Measurements from ENCODE around the gene ZPLD1.

ZPLD1 gene

DNA sequence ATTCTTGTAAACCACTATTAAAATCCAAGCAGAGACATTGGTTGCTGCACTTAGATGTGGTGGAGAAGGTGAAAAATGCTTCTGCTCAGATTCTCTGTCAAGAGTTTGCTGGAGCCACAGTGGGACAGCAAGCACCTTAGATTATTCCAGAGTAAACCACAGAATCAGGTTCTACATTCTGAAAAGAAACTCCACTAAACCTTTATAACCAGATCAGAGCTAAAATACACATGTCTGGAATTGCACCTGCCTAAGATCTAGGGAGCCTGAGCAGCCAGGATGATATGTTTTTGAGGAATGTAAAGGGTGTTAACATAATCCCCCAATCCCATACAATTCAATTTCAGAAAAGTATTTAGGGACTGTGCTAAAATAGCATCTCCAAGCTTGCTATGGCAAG lies at the start of gene ZPLD1:
ZPLD1 (plus strand) TSS at position 301 of the 400 bp plus-strand sequence. CDS start 3,473 bp downstream, outside the sequence.
- TF ChIP-seq, protein P1, sequence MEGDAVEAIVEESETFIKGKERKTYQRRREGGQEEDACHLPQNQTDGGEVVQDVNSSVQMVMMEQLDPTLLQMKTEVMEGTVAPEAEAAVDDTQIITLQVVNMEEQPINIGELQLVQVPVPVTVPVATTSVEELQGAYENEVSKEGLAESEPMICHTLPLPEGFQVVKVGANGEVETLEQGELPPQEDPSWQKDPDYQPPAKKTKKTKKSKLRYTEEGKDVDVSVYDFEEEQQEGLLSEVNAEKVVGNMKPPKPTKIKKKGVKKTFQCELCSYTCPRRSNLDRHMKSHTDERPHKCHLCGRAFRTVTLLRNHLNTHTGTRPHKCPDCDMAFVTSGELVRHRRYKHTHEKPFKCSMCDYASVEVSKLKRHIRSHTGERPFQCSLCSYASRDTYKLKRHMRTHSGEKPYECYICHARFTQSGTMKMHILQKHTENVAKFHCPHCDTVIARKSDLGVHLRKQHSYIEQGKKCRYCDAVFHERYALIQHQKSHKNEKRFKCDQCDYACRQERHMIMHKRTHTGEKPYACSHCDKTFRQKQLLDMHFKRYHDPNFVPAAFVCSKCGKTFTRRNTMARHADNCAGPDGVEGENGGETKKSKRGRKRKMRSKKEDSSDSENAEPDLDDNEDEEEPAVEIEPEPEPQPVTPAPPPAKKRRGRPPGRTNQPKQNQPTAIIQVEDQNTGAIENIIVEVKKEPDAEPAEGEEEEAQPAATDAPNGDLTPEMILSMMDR (conservative IDR thresholded peaks at IDR 0.05; ENCODE audit: low read depth, low read length) = no peak
- H3K4me3 ChIP-seq (IDR thresholded peaks at IDR 0.05; ENCODE audit: insufficient read depth, low read depth, low read length) = no peak within 1 kb of the TSS
- no peaks in the 10 kb centered on the region for H3K36me3 ChIP-seq (ENCODE audit: insufficient read depth)
- no peak within 1 kb of the TSS for H3K9ac ChIP-seq
- H3K27me3 ChIP-seq (ENCODE audit: insufficient read depth, low read depth) = no peaks in the 10 kb centered on the region
- no peak within 1 kb of the TSS for H3K4me2 ChIP-seq
- no peak within 1 kb of the TSS for H2AFZ ChIP-seq (ENCODE audit: low read depth)
- H4K20me1 ChIP-seq (ENCODE audit: insufficient read depth) = no peaks in the 10 kb centered on the region
- H3K79me2 ChIP-seq (ENCODE audit: insufficient read depth, low read depth) = no peaks in the 10 kb centered on the region
- no peaks in the 10 kb centered on the region for H3K4me1 ChIP-seq (ENCODE audit: low read depth, poor library complexity, severe bottlenecking)
- H3K27ac ChIP-seq = no peak within 1 kb of the TSS

DNA sequence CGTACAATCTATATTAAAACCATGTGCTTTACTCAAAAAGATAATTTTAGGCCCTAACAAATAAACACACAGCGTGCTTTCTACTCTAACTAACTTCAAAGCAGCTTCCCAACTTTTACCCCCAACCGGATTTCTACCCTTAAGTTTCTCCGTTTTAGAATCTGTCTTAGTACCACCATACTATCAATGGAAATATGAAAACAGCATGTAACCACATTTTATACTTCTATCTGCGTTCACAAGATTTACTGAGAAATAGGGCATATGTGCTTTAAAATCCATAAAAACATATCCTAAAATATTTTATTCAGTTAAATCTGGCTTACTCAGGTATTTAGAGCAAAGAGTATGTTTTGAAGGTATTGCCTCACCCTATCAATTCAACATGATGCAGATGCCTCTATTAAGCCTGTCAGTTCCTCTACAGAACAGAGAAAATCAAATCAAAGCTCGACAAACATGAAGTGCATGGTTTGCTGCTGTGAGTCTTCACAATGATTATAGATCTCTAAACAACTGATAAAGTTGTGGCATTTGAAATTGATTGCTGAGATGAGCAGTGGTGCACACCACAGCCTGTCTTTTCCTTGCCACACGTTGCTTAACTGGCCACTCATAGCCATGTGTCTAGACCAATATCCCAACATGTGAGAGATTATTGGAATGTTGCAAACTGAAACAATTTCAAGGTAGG lies 44.5 kb upstream of the ZPLD1 start:
- TF ChIP-seq, protein P1 (conservative IDR thresholded peaks at IDR 0.05; ENCODE audit: low read depth, low read length) = no peak
- no peak overlapping the region for H3K9ac ChIP-seq
- no peak overlapping the region for H2AFZ ChIP-seq (ENCODE audit: low read depth)
- no peak overlapping the region for H3K4me2 ChIP-seq
- no peaks in the 10 kb centered on the region for H3K27me3 ChIP-seq (ENCODE audit: insufficient read depth, low read depth)
- no peaks in the 10 kb centered on the region for H3K79me2 ChIP-seq (ENCODE audit: insufficient read depth, low read depth)
- H3K4me3 ChIP-seq (IDR thresholded peaks at IDR 0.05; ENCODE audit: insufficient read depth, low read depth, low read length) = no peak overlapping the region
- no peaks in the 10 kb centered on the region for H3K36me3 ChIP-seq (ENCODE audit: insufficient read depth)
- no peak overlapping the region for H3K27ac ChIP-seq
- no peaks in the 10 kb centered on the region for H4K20me1 ChIP-seq (ENCODE audit: insufficient read depth)
- no peaks in the 10 kb centered on the region for H3K4me1 ChIP-seq (ENCODE audit: low read depth, poor library complexity, severe bottlenecking)

DNA sequence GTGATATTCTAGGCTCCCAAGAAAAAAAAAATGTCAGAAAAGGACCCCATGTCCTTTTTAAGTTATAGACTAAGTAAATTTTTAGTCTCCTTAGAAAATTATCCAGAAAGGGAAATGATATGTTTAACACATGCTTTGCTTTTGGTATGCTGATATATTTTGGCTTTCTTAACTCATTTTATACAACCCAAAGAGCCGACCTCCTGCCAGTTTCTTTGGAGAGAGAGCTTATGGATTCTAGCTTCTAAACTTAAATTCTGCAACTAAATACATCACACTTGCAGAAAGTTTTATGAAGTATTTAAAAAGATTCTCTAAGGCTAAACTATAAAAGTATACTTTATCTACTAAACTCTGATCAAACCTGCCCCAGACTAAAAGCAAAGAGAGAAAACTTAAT lies 43.9 kb upstream of the ZPLD1 start:
- Histone ChIP-seq H3K36me3 (ENCODE audit: insufficient read depth) (no peaks in the 10 kb centered on the region), H3K4me2 (no peak overlapping the region), H3K4me1 (ENCODE audit: low read depth, poor library complexity, severe bottlenecking) (no peaks in the 10 kb centered on the region), H3K27me3 (ENCODE audit: insufficient read depth, low read depth) (no peaks in the 10 kb centered on the region), H4K20me1 (ENCODE audit: insufficient read depth) (no peaks in the 10 kb centered on the region), H3K79me2 (ENCODE audit: insufficient read depth, low read depth) (no peaks in the 10 kb centered on the region), H3K4me3 (IDR thresholded peaks at IDR 0.05; ENCODE audit: insufficient read depth, low read depth, low read length) (no peak overlapping the region), H2AFZ (ENCODE audit: low read depth) (no peak overlapping the region), H3K27ac (no peak overlapping the region), H3K9ac (no peak overlapping the region)
- TF ChIP-seq, protein P1 (conservative IDR thresholded peaks at IDR 0.05; ENCODE audit: low read depth, low read length) = no peak

- Histone ChIP-seq H3K9ac (no peak overlapping the region), H3K27me3 (ENCODE audit: insufficient read depth, low read depth) (no peaks in the 10 kb centered on the region), H3K36me3 (ENCODE audit: insufficient read depth) (no peaks in the 10 kb centered on the region), H3K27ac (no peak overlapping the region), H4K20me1 (ENCODE audit: insufficient read depth) (no peaks in the 10 kb centered on the region), H3K4me3 (IDR thresholded peaks at IDR 0.05; ENCODE audit: insufficient read depth, low read depth, low read length) (no peak overlapping the region), H3K4me2 (no peak overlapping the region), H2AFZ (ENCODE audit: low read depth) (no peak overlapping the region), H3K79me2 (ENCODE audit: insufficient read depth, low read depth) (no peaks in the 10 kb centered on the region), H3K4me1 (ENCODE audit: low read depth, poor library complexity, severe bottlenecking) (no peaks in the 10 kb centered on the region)
- TF ChIP-seq, protein P1 (conservative IDR thresholded peaks at IDR 0.05; ENCODE audit: low read depth, low read length) = no peak
Measured at GRCh38 chr3:102391491-102391890, 43.3 kb upstream of the ZPLD1 start.
